HG03025 (cell line): ENCODE results near the gene RALB.
"Not testable (repeated sequence)": the region's sequence is repeated elsewhere in the genome, so short reads cannot be mapped to it uniquely, and the experiment has no call there.

Source experiments
- ATAC-seq: cut with Tn5 transposase; IDR thresholded peaks from one replicate; pipeline ENCODE4 v1.9.1; 2021; ENCODE audit warnings: mild to moderate bottlenecking, moderate library complexity; ENCODE audit not compliant: unreplicated experiment, low FRiP score

Gene RALB

GRCh38 chr2:120241684-120242083 lies 11.0 kb upstream of the RALB start:
- ATAC-seq, result no peak

- no peak for ATAC-seq
Observed at GRCh38 chr2:120243211-120243610, 9.4 kb upstream of the RALB start.

GRCh38 chr2:120243875-120244553 lies 8.6 kb upstream of the RALB start:
- ATAC-seq, result no peak

GRCh38 chr2:120244656-120245519 lies 7.8 kb upstream of the RALB start:
- no peak for ATAC-seq

GRCh38 chr2:120245520-120246332 lies 6.9 kb upstream of the RALB start:
- ATAC-seq, result no peak

- no peak for ATAC-seq
Observed at GRCh38 chr2:120246546-120247300, 5.9 kb upstream of the RALB start.

GRCh38 chr2:120247851-120248250 lies 4.8 kb upstream of the RALB start:
- no peak for ATAC-seq

GRCh38 chr2:120250640-120251039 lies 2.0 kb upstream of the RALB start:
- ATAC-seq, result no peak

GRCh38 chr2:120251078-120251477 lies 1.6 kb upstream of the RALB start:
- ATAC-seq, result no peak

- ATAC-seq, result no peak
Observed at GRCh38 chr2:120251880-120252224, 800 bp upstream of the RALB start.

- ATAC-seq, result peak; percentile 30
Observed at GRCh38 chr2:120253021-120253882, 600 bp downstream of the RALB start.

- ATAC-seq, result no peak
Observed at GRCh38 chr2:120254178-120254577, 1.5 kb downstream of the RALB start.

GRCh38 chr2:120255071-120255470 lies 2.4 kb downstream of the RALB start:
- ATAC-seq, result no peak

- no peak for ATAC-seq
Observed at GRCh38 chr2:120255986-120256650, 3.5 kb downstream of the RALB start.

GRCh38 chr2:120256651-120257000 lies 4.0 kb downstream of the RALB start:
- no peak for ATAC-seq

GRCh38 chr2:120257522-120257921 lies 4.9 kb downstream of the RALB start:
- no peak for ATAC-seq

GRCh38 chr2:120258196-120258595 lies 5.5 kb downstream of the RALB start:
- no peak for ATAC-seq

GRCh38 chr2:120259939-120260338 lies 7.3 kb downstream of the RALB start:
- ATAC-seq, result not testable (repeated sequence)

- ATAC-seq, result no peak
Observed at GRCh38 chr2:120260736-120261135, 8.1 kb downstream of the RALB start.
